SU-DHL-6 (cell line): ENCODE results near the gene BID.

ENCODE experiments used
- H2AFZ ChIP-seq: fragments of 200-600 bp; sonication (generic); 2 replicates; pipeline ENCODE4 v1.6.1; 2014; ENCODE audit warnings: low read depth, mild to moderate bottlenecking, moderate library complexity, mixed read lengths, antibody characterized with exemption, low read length; ENCODE audit not compliant: severe bottlenecking
- H3F3A ChIP-seq: fragments of 200-600 bp; shearing (Covaris generic); 2 replicates; pipeline ENCODE4 v1.6.0; 2016; ENCODE audit warnings: antibody characterized with exemption, mild to moderate bottlenecking; ENCODE audit not compliant: insufficient read depth
- H3K27ac ChIP-seq: fragments of 200-600 bp; sonication (generic); 2 replicates; pipeline ENCODE4 v1.5.1; 2016; ENCODE audit warnings: low read depth, mild to moderate bottlenecking, low read length, moderate library complexity, mixed read lengths
- H3K27me3 ChIP-seq: fragments of 200-600 bp; sonication (generic), shearing (Covaris generic); 2 replicates; pipeline ENCODE4 v1.6.0; 2014; ENCODE audit warnings: mild to moderate bottlenecking, low read length
- H3K36me3 ChIP-seq: fragments of 200-600 bp; sonication (generic); 2 replicates; pipeline ENCODE4 v1.6.1; 2014; ENCODE audit warnings: mild to moderate bottlenecking, low read length, mixed read lengths
- H3K4me2 ChIP-seq: fragments of 300-600, 200-600 bp; shearing (Covaris generic), sonication (generic); 2 replicates; pipeline ENCODE4 v1.6.0; 2014; ENCODE audit warnings: low read length, low read depth, mild to moderate bottlenecking; ENCODE audit not compliant: poor library complexity, severe bottlenecking
- H3K4me3 ChIP-seq: fragments of 200-600 bp; sonication (generic); 2 replicates; pipeline ENCODE4 v1.5.1; 2014; ENCODE audit warnings: antibody characterized with exemption, low read length, mild to moderate bottlenecking, mixed read lengths; ENCODE audit not compliant: insufficient read depth, poor library complexity, severe bottlenecking
- H3K79me2 ChIP-seq: fragments of 200-600 bp; sonication (generic); 2 replicates; pipeline ENCODE4 v1.6.1; 2014; ENCODE audit warnings: mild to moderate bottlenecking, low read length, moderate library complexity; ENCODE audit not compliant: insufficient read depth
- H3K9ac ChIP-seq: fragments of 200-600 bp; sonication (generic); 2 replicates; pipeline ENCODE4 v1.7.0; 2014; ENCODE audit warnings: mild to moderate bottlenecking, low read length
- H3K9me2 ChIP-seq: fragments of 200-600 bp; sonication (generic); replicated peaks from 2 replicates; pipeline ENCODE4 v1.6.1; 2014; ENCODE audit warnings: low read length; ENCODE audit not compliant: insufficient read depth
- H3K9me3 ChIP-seq: fragments of 200-600 bp; sonication (generic); 2 replicates; pipeline ENCODE4 v1.6.1; 2014; ENCODE audit warnings: low read length, mixed read lengths; ENCODE audit not compliant: insufficient read depth
- H4K20me1 ChIP-seq: fragments of 200-600 bp; sonication (generic); 2 replicates; pipeline ENCODE4 v1.6.1; 2014; ENCODE audit warnings: low read depth, mild to moderate bottlenecking, antibody characterized with exemption, low read length, moderate library complexity, mixed read lengths
- EZH2phosphoT487 ChIP-seq: fragments of 200-600 bp; sonication (generic), shearing (Covaris generic); conservative IDR thresholded peaks from 2 replicates; pipeline ENCODE4 v1.6.1; 2018; ENCODE audit warnings: mild to moderate bottlenecking, antibody characterized with exemption, low read length, moderate library complexity, mixed read lengths
- TF ChIP-seq, protein P1 (sequence below): fragments of 200-600 bp; sonication (generic); IDR thresholded peaks from one replicate; pipeline ENCODE4 v1.5.1; 2017; ENCODE audit warnings: antibody characterized with exemption, mild to moderate bottlenecking, low read length, moderate library complexity; ENCODE audit not compliant: insufficient read depth, poor library complexity, severe bottlenecking

Gene BID

DNA sequence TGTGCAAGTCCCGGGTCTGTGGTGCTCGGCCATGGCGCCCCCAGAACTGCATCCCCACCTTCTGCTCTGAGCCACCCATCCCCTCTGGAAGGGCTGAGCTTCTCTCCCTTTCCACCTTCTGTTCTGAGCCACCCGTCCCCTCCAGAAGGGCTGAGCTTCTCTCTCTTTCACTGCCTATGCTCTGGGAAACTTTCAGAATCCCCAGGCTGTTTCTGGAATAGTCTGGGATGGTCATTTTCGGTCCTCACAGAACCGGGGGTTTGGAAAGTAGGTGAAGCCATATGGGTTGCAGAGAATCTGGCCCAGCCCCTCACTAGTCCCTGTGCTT is 3.4 kb upstream of the BID start:
- Histone ChIP-seq H2AFZ (no peak overlapping the region), H3K9me2 (no peaks in the 10 kb centered on the region), H3K9ac (peak overlapping the region; percentile 58), H3F3A (peaks cover 5% of the 10 kb centered on the region; the same call in 1 of the 2 replicates), H3K4me2 (peak overlapping the region; percentile 53), H3K27me3 (no peaks in the 10 kb centered on the region), H3K36me3 (no peaks in the 10 kb centered on the region), H3K9me3 (no peaks in the 10 kb centered on the region), H3K79me2 (no peaks in the 10 kb centered on the region; the same call in 1 of the 2 replicates), H4K20me1 (no peaks in the 10 kb centered on the region), H3K27ac (no peak overlapping the region), H3K4me3 (peak overlapping the region; percentile 40)
- TF ChIP-seq, protein P1, sequence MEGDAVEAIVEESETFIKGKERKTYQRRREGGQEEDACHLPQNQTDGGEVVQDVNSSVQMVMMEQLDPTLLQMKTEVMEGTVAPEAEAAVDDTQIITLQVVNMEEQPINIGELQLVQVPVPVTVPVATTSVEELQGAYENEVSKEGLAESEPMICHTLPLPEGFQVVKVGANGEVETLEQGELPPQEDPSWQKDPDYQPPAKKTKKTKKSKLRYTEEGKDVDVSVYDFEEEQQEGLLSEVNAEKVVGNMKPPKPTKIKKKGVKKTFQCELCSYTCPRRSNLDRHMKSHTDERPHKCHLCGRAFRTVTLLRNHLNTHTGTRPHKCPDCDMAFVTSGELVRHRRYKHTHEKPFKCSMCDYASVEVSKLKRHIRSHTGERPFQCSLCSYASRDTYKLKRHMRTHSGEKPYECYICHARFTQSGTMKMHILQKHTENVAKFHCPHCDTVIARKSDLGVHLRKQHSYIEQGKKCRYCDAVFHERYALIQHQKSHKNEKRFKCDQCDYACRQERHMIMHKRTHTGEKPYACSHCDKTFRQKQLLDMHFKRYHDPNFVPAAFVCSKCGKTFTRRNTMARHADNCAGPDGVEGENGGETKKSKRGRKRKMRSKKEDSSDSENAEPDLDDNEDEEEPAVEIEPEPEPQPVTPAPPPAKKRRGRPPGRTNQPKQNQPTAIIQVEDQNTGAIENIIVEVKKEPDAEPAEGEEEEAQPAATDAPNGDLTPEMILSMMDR: no peak
- TF ChIP-seq EZH2phosphoT487: no peak

- Histone ChIP-seq H3K4me3 (peak overlapping the region; percentile 40), H3K27me3 (no peaks in the 10 kb centered on the region), H3K36me3 (no peaks in the 10 kb centered on the region), H3K79me2 (peaks cover 2% of the 10 kb centered on the region; the same call in 1 of the 2 replicates), H4K20me1 (no peaks in the 10 kb centered on the region), H3K4me2 (peak overlapping the region; percentile 53), H2AFZ (no peak overlapping the region), H3F3A (peaks cover 5% of the 10 kb centered on the region; the same call in 1 of the 2 replicates), H3K9ac (peak overlapping the region; percentile 58), H3K9me2 (no peaks in the 10 kb centered on the region), H3K9me3 (no peaks in the 10 kb centered on the region), H3K27ac (peak overlapping the region; percentile 40)
- TF ChIP-seq, protein P1: no peak
- no peak for TF ChIP-seq EZH2phosphoT487
Measured at GRCh38 chr22:17777005-17777716, 2.9 kb upstream of the BID start.

GRCh38 chr22:17775781-17776465 is 1.7 kb upstream of the BID start:
- peaks cover 5% of the 10 kb centered on the region; the same call in 1 of the 2 replicates for H3F3A ChIP-seq
- H3K4me3 ChIP-seq: no peak overlapping the region
- H3K36me3 ChIP-seq: no peaks in the 10 kb centered on the region
- no peak overlapping the region for H3K27ac ChIP-seq
- no peak overlapping the region for H3K9ac ChIP-seq
- no peaks in the 10 kb centered on the region for H3K9me3 ChIP-seq
- H2AFZ ChIP-seq: no peak overlapping the region
- H4K20me1 ChIP-seq: no peaks in the 10 kb centered on the region
- no peaks in the 10 kb centered on the region for H3K27me3 ChIP-seq
- H3K79me2 ChIP-seq: peaks cover 6% of the 10 kb centered on the region; the same call in 1 of the 2 replicates
- no peak overlapping the region for H3K4me2 ChIP-seq
- H3K9me2 ChIP-seq: no peaks in the 10 kb centered on the region
- TF ChIP-seq, protein P1: no peak
- TF ChIP-seq EZH2phosphoT487: no peak
